GM21576 (cell line): ENCODE data around the gene TSPAN9.

ENCODE experiments used
- ATAC-seq: cut with Tn5 transposase; IDR thresholded peaks from one replicate; pipeline ENCODE4 v1.9.1; 2021; ENCODE audit warnings: mild to moderate bottlenecking, moderate library complexity; ENCODE audit not compliant: unreplicated experiment

TSPAN9 gene

GRCh38 chr12:3120701-3121100, 43.5 kb downstream of the TSPAN9 start:
- no peak for ATAC-seq

GRCh38 chr12:3122841-3123678, 45.9 kb downstream of the TSPAN9 start:
- ATAC-seq, result no peak

- no peak for ATAC-seq
These were observed 46.5 kb downstream of the TSPAN9 start for GRCh38 chr12:3123729-3124128.

- no peak for ATAC-seq
These were observed 47.7 kb downstream of the TSPAN9 start for GRCh38 chr12:3124917-3125316.

GRCh38 chr12:3125674-3126073, 48.5 kb downstream of the TSPAN9 start:
- ATAC-seq, result no peak

GRCh38 chr12:3127832-3128231, 50.7 kb downstream of the TSPAN9 start:
- no peak for ATAC-seq

GRCh38 chr12:3128498-3129293, 51.5 kb downstream of the TSPAN9 start:
- ATAC-seq, result no peak

GRCh38 chr12:3129301-3130056, 52.3 kb downstream of the TSPAN9 start:
- no peak for ATAC-seq

GRCh38 chr12:3130057-3130830, 53.1 kb downstream of the TSPAN9 start:
- ATAC-seq, result no peak

GRCh38 chr12:3131129-3131528, 54.0 kb downstream of the TSPAN9 start:
- ATAC-seq, result no peak

GRCh38 chr12:3132636-3133404, 55.6 kb downstream of the TSPAN9 start:
- ATAC-seq, result no peak

- no peak for ATAC-seq
These were observed 56.2 kb downstream of the TSPAN9 start for GRCh38 chr12:3133405-3133783.

- ATAC-seq, result no peak
These were observed 56.9 kb downstream of the TSPAN9 start for GRCh38 chr12:3134126-3134525.

- no peak for ATAC-seq
These were observed 57.5 kb downstream of the TSPAN9 start for GRCh38 chr12:3134526-3135135.

- no peak for ATAC-seq
These were observed 58.6 kb downstream of the TSPAN9 start for GRCh38 chr12:3135522-3136461.

GRCh38 chr12:3136641-3137267, 59.6 kb downstream of the TSPAN9 start:
- ATAC-seq, result no peak

GRCh38 chr12:3137268-3137781, 60.1 kb downstream of the TSPAN9 start:
- ATAC-seq, result no peak
